B cell (primary cell): Measurements from ENCODE around the gene STPG3. TPM values are rescaled to one million over a fixed set of nuclear protein-coding genes. Genes with fewer than 3 reads are reported as not detected.

Experiments
- ATAC-seq: fragments of 200-7000 bp; cut with Tn5 transposase; one replicate; pipeline ENCODE4 v1.10.0; 2021; ENCODE audit warnings: low read depth, mild to moderate bottlenecking, moderate number of reproducible peaks, moderate library complexity
- CTCF ChIA-PET: fragments of 350-600 bp; sonication (Branson Sonifier 250); formaldehyde crosslinking; loops from one replicate; lab custom pipeline; 2021; ENCODE audit warnings: antibody characterized with exemption, inconsistent platforms; lab: Charles Lee
- POLR2A ChIA-PET: fragments of 350-600 bp; sonication (Branson Sonifier 250); formaldehyde crosslinking; loops from one replicate; lab custom pipeline; 2021; ENCODE audit warnings: antibody characterized with exemption; lab: Charles Lee
- DNase-seq: peaks from one replicate; pipeline ENCODE4 v3.0.0; 2013
- H2AFZ ChIP-seq: 2 replicates; pipeline ENCODE4 v1.6.1; 2012; ENCODE audit warnings: mild to moderate bottlenecking, low read depth, low read length; ENCODE audit not compliant: insufficient read depth, poor library complexity, severe bottlenecking
- H3K27ac ChIP-seq, 2 donors: 1 replicate in 1 of 2; 2 replicates in 1 of 2; pipeline ENCODE4 v1.5.1; 2012 to 2013; ENCODE audit warnings: low read length in 2 of 2, mild to moderate bottlenecking in 2 of 2, moderate library complexity in 1 of 2
- H3K27me3 ChIP-seq, 4 experiments: fragments of 200-600 bp in 1 of 4; sonication (generic) in 1 of 4; replicated peaks in 1 of 4; 1 replicate in 2 of 4; 2 replicates in 2 of 4; pipeline versions ENCODE4 v1.6.1 to v1.7.0; 2013 to 2016; ENCODE audit warnings: low read length in 3 of 4, mild to moderate bottlenecking in 2 of 4, mixed read lengths in 1 of 4, moderate library complexity in 1 of 4; ENCODE audit not compliant: insufficient read depth in 4 of 4, control insufficient read depth in 3 of 4; ENCODE audit errors: control extremely low read depth in 1 of 4
- H3K36me3 ChIP-seq, 2 experiments: replicated peaks in 1 of 2; 1 replicate in 1 of 2; 2 replicates in 1 of 2; pipeline versions ENCODE4 v1.6.1 to v1.7.1; 2013; ENCODE audit warnings: low read length in 1 of 2; ENCODE audit not compliant: insufficient read depth in 2 of 2, control insufficient read depth in 1 of 2; ENCODE audit errors: control extremely low read depth in 1 of 2, extremely low read depth in 1 of 2
- H3K4me1 ChIP-seq, 2 donors: fragments of 200-600 bp in 1 of 2; sonication (generic) in 1 of 2; 1 replicate in 1 of 2; 2 replicates in 1 of 2; pipeline versions ENCODE4 v1.5.1 to v1.6.1; 2013 to 2017; ENCODE audit warnings: low read length in 2 of 2; ENCODE audit not compliant: control insufficient read depth in 2 of 2, insufficient read depth in 2 of 2
- H3K4me2 ChIP-seq: replicated peaks from 2 replicates; pipeline ENCODE3; 2012; ENCODE audit warnings: mild to moderate bottlenecking, low read depth, low read length; ENCODE audit not compliant: poor library complexity, severe bottlenecking
- H3K4me3 ChIP-seq, 5 experiments: fragments of 200-600 bp in 1 of 5; sonication (generic) in 1 of 5; 1 replicate in 3 of 5; 2 replicates in 2 of 5; pipeline versions ENCODE4 v1.5.1 to v1.7.0; 2011 to 2016; ENCODE audit warnings: low read length in 4 of 5, mild to moderate bottlenecking in 4 of 5, low read depth in 2 of 5, control low read depth in 1 of 5, moderate library complexity in 1 of 5; ENCODE audit not compliant: insufficient read depth in 1 of 5; ENCODE audit errors: control extremely low read depth in 1 of 5, extremely low read depth in 1 of 5
- H3K79me2 ChIP-seq: fragments of 200-600 bp; sonication (generic); one replicate; pipeline ENCODE4 v1.6.0; 2016; ENCODE audit warnings: low read length; ENCODE audit not compliant: control insufficient read depth, insufficient read depth
- H3K9ac ChIP-seq: fragments of 200-600 bp; sonication (generic); 2 replicates; pipeline ENCODE4 v1.6.1; 2017; ENCODE audit warnings: mild to moderate bottlenecking, low read length, moderate library complexity
- H3K9me3 ChIP-seq, 3 donors: one replicate each; pipeline versions ENCODE4 v1.6.1 to v1.7.1; 2013; ENCODE audit warnings: low read length in 2 of 3; ENCODE audit not compliant: control insufficient read depth in 2 of 3, insufficient read depth in 1 of 3; ENCODE audit errors: control extremely low read depth in 1 of 3
- H4K20me1 ChIP-seq: 2 replicates; pipeline ENCODE4 v1.6.0; 2012; ENCODE audit warnings: mild to moderate bottlenecking, low read length; ENCODE audit not compliant: insufficient read depth, control insufficient read depth, poor library complexity, severe bottlenecking
- H3K27ac Mint-ChIP-seq: one replicate; pipeline ENCODE4 v1.8.0; 2021; ENCODE audit warnings: mixed read lengths
- H3K27me3 Mint-ChIP-seq: one replicate; pipeline ENCODE4 v1.8.0; 2021; ENCODE audit warnings: mixed read lengths
- H3K4me1 Mint-ChIP-seq: one replicate; pipeline ENCODE4 v1.8.0; 2021; ENCODE audit warnings: mixed read lengths
- H3K4me3 Mint-ChIP-seq: one replicate; pipeline ENCODE4 v1.8.0; 2021; ENCODE audit warnings: mixed read lengths
- H3K9me3 Mint-ChIP-seq: one replicate; pipeline ENCODE4 v1.8.0; 2022; ENCODE audit warnings: mixed read lengths; ENCODE audit not compliant: insufficient read depth
- CTCF ChIP-seq: fragments of 200-600 bp; IDR thresholded peaks from one replicate; pipeline ENCODE4 v1.8.0; 2022; ENCODE audit warnings: antibody characterized with exemption, mild to moderate bottlenecking
- EZH2 ChIP-seq: IDR thresholded peaks from 2 replicates; pipeline ENCODE4 v1.6.1; 2012; ENCODE audit warnings: borderline replicate concordance, low read depth, mild to moderate bottlenecking, moderate library complexity, low read length; ENCODE audit not compliant: insufficient read depth, poor library complexity, severe bottlenecking
- WGBS: methylation state at CpG from one replicate; pipeline ENCODE4 v1.1.5; 2013; ENCODE audit warnings: missing lambda C conversion rate; ENCODE audit not compliant: insufficient coverage; 5-methylcytosine and 5-hydroxymethylcytosine counted together
- intact Hi-C: fragments of 100-400 bp; cut with micrococcal nuclease; formaldehyde crosslinking; loops from one replicate; pipeline ENCODE4 v1.10.0; 2022
- polyA plus RNA-seq: library from polyadenylated mRNA; depleted of rRNA; stranded (reverse); fragments of >200 nt; gene quantifications from 2 replicates; pipeline ENCODE4 v1.2.3, GENCODE V29; 2012
- total RNA-seq, 2 donors: library from RNA; stranded (reverse); fragments of 120-200 nt in 1 of 2; gene quantifications; 1 replicate in 1 of 2; 2 replicates in 1 of 2; pipeline versions ENCODE4 v1.2.3 to v1.2.4, GENCODE V29; 2013 to 2022

Gene STPG3
- total and polyA plus RNA-seq, 2 donors (not counting 1 experiment from before 2014, with no cell fraction given) = not detected

GRCh38 chr9:137280474-137281344 lies 29.6 kb downstream of the STPG3 start:
- intact Hi-C loops = no loop called here
- TF ChIP-seq EZH2 (no peak), CTCF (peak; percentile 47)
- Histone ChIP-seq H3K79me2 (peaks cover 15% of the 10 kb centered on the region), H3K9me3 (no peaks in the 10 kb centered on the region), H3K36me3 (peaks cover 0 to 12% of the 10 kb centered on the region in 2 experiments), H3K4me1 (peaks cover 23 to 51% of the 10 kb centered on the region in 2 donors), H4K20me1 (peaks cover 25% of the 10 kb centered on the region), H3K27ac (no peak overlapping the region), H2AFZ (no peak overlapping the region), H3K27me3 (no peaks in the 10 kb centered on the region), H3K9ac (no peak overlapping the region), H3K4me3 (no peak overlapping the region), H3K4me2 (peak overlapping the region; percentile 64)
- Mint-ChIP-seq H3K4me1 (peaks cover 36% of the 10 kb centered on the region), H3K27me3 (no peaks in the 10 kb centered on the region), H3K9me3 (no peaks in the 10 kb centered on the region), H3K27ac (no peak overlapping the region), H3K4me3 (peak overlapping the region; percentile 53)
- POLR2A ChIA-PET = interaction anchor here (0.7 to 1.3 kb wide), 3 partner anchors 12 to 180 kb away, joined by 3 to 4 read pairs (median 3); partner anchors contain the start of gene TUBB4B
- 48% methylated on average over 72 of the region's 85 CpGs for WGBS
- DNase-seq = peak; percentile 57
- ATAC-seq = no peak
- CTCF ChIA-PET = interaction anchor here (1.2 kb wide), 1 partner anchor 44 kb away, joined by 4 read pairs; no protein-coding TSS in a partner anchor
